ENCODE results near the gene SLC5A5.

Gene SLC5A5

GRCh38 chr19:17859533-17860330 is 12.0 kb upstream of the SLC5A5 start, which contains the start of gene RPL18A (continued):
- TF ChIP-seq ZNF692 (tag by site-specific recombination; IDR thresholded peaks at IDR 0.05) (peak; percentile 68; the same call in 1 of the 2 replicates), ZNF280C (tag by site-specific recombination; IDR thresholded peaks at IDR 0.05) (no peak), MZF1 (tag by site-specific recombination; IDR thresholded peaks at IDR 0.05; ENCODE audit: borderline replicate concordance) (no peak), ZFP41 (tag by site-specific recombination; IDR thresholded peaks at IDR 0.05; ENCODE audit: borderline replicate concordance) (no peak), ZNF555 (tag by site-specific recombination; conservative IDR thresholded peaks at IDR 0.05) (no peak), ZNF830 (tag by site-specific recombination; IDR thresholded peaks at IDR 0.05; ENCODE audit: low read depth) (no peak), ZNF776 (tag by site-specific recombination; IDR thresholded peaks at IDR 0.05; ENCODE audit: borderline replicate concordance) (no peak), REPIN1 (tag by site-specific recombination; IDR thresholded peaks at IDR 0.05; ENCODE audit: low read depth) (no peak), PRDM2 (tag by site-specific recombination; IDR thresholded peaks at IDR 0.05; ENCODE audit: borderline replicate concordance) (no peak), OSR2 (tag by site-specific recombination; IDR thresholded peaks at IDR 0.05) (no peak), ZNF701 (tag by site-specific recombination; IDR thresholded peaks at IDR 0.05) (no peak), ZNF433 (tag by site-specific recombination; IDR thresholded peaks at IDR 0.05; ENCODE audit: low read depth) (no peak), ZNF596 (tag by site-specific recombination; IDR thresholded peaks at IDR 0.05) (no peak), FEZF1 (tag by site-specific recombination; IDR thresholded peaks at IDR 0.05) (no peak), WT1 (tag by site-specific recombination; IDR thresholded peaks at IDR 0.05) (no peak), ZNF48 (tag by site-specific recombination; IDR thresholded peaks at IDR 0.05) (no peak), ZNF214 (tag by site-specific recombination; IDR thresholded peaks at IDR 0.05; ENCODE audit: borderline replicate concordance) (no peak), INSM2 (tag by site-specific recombination; IDR thresholded peaks at IDR 0.05) (peak; percentile 43; the same call in 1 of the 2 replicates), ZNF629 (tag by site-specific recombination; IDR thresholded peaks at IDR 0.05) (peak; percentile 23; the same call in 1 of the 2 replicates), ZNF133 (tag by site-specific recombination; IDR thresholded peaks at IDR 0.05) (no peak), KLF9 (tag by site-specific recombination; IDR thresholded peaks at IDR 0.05; ENCODE audit: low read depth) (0 out of 2 replicates have a peak, but pooled peaks have one; percentile 26), ZNF426 (tag by site-specific recombination; IDR thresholded peaks at IDR 0.05) (no peak), ZNF521 (tag by site-specific recombination; IDR thresholded peaks at IDR 0.05) (no peak), ZSCAN23 (tag by site-specific recombination; IDR thresholded peaks at IDR 0.05) (no peak)
